Measurements from ENCODE around the gene MED16.

Gene MED16

GRCh38 chr19:927351-927779 lies 34.4 kb upstream of the MED16 start:
- Histone ChIP-seq H3K4me2 (ENCODE audit: insufficient read depth, low read length) (peak overlapping the region; percentile 99), H3K4me3 (ENCODE audit: low read depth in 1 of 2, low read length in 2 of 2) (peak overlapping the region; percentile 99 to 100; a peak in 3 of 4 replicates), H3K9me3 (ENCODE audit: insufficient read depth, low read length, severe bottlenecking) (no peaks in the 10 kb centered on the region), H4K20me1 (ENCODE audit: insufficient read depth, low read length) (peaks cover 22% of the 10 kb centered on the region), H3K9ac (ENCODE audit: low read depth, low read length) (peak overlapping the region; percentile 98), H3K27me3 (ENCODE audit: insufficient read depth, low read length, poor library complexity) (no peaks in the 10 kb centered on the region), H2AFZ (ENCODE audit: low read depth, low read length) (no peak overlapping the region), H3K36me3 (ENCODE audit: insufficient read depth, low read length) (peaks cover 31% of the 10 kb centered on the region), H3K4me1 (ENCODE audit: insufficient read depth, low read length) (peaks cover 27% of the 10 kb centered on the region), H3K79me2 (ENCODE audit: insufficient read depth, low read length) (peaks cover 45% of the 10 kb centered on the region), H3K27ac (ENCODE audit: low read length) (peak overlapping the region; percentile 80)
- no peak for ATAC-seq (ENCODE audit: insufficient read depth, low read depth)
- no peak for DNase-seq
- TF ChIP-seq CTCF (IDR thresholded peaks at IDR 0.05; ENCODE audit: borderline replicate concordance, extremely low read depth, low read length, poor library complexity, severe bottlenecking) (no peak), EZH2 (IDR thresholded peaks at IDR 0.05; ENCODE audit: borderline replicate concordance, low read depth, low read length, severe bottlenecking) (no peak)

- TF ChIP-seq CTCF (IDR thresholded peaks at IDR 0.05; ENCODE audit: borderline replicate concordance, extremely low read depth, low read length, poor library complexity, severe bottlenecking) = no peak
- no peak for TF ChIP-seq EZH2 (IDR thresholded peaks at IDR 0.05; ENCODE audit: borderline replicate concordance, low read depth, low read length, severe bottlenecking)
- peak; percentile 9; the same call in 1 of the 3 replicates for ATAC-seq (ENCODE audit: insufficient read depth, low read depth)
- H3K27me3 ChIP-seq (ENCODE audit: insufficient read depth, low read length, poor library complexity) = no peaks in the 10 kb centered on the region
- peak overlapping the region; percentile 98 for H3K9ac ChIP-seq (ENCODE audit: low read depth, low read length)
- peaks cover 32% of the 10 kb centered on the region for H3K4me1 ChIP-seq (ENCODE audit: insufficient read depth, low read length)
- peaks cover 16% of the 10 kb centered on the region for H4K20me1 ChIP-seq (ENCODE audit: insufficient read depth, low read length)
- H3K27ac ChIP-seq (ENCODE audit: low read length) = peak overlapping the region; percentile 80
- H3K4me3 ChIP-seq (ENCODE audit: low read depth in 1 of 2, low read length in 2 of 2) = peak overlapping the region; percentile 99 to 100
- peaks cover 25% of the 10 kb centered on the region for H3K36me3 ChIP-seq (ENCODE audit: insufficient read depth, low read length)
- peak overlapping the region; percentile 76 for H2AFZ ChIP-seq (ENCODE audit: low read depth, low read length)
- H3K4me2 ChIP-seq (ENCODE audit: insufficient read depth, low read length) = peak overlapping the region; percentile 99
- no peaks in the 10 kb centered on the region for H3K9me3 ChIP-seq (ENCODE audit: insufficient read depth, low read length, severe bottlenecking)
- peak; percentile 71 for DNase-seq
- H3K79me2 ChIP-seq (ENCODE audit: insufficient read depth, low read length) = peaks cover 40% of the 10 kb centered on the region
Measured at GRCh38 chr19:926589-927350, 33.8 kb upstream of the MED16 start.

GRCh38 chr19:926323-926588 lies 33.3 kb upstream of the MED16 start:
- H2AFZ ChIP-seq (ENCODE audit: low read depth, low read length) = peak overlapping the region; percentile 76
- no peaks in the 10 kb centered on the region for H3K27me3 ChIP-seq (ENCODE audit: insufficient read depth, low read length, poor library complexity)
- H3K9me3 ChIP-seq (ENCODE audit: insufficient read depth, low read length, severe bottlenecking) = no peaks in the 10 kb centered on the region
- TF ChIP-seq CTCF (IDR thresholded peaks at IDR 0.05; ENCODE audit: borderline replicate concordance, extremely low read depth, low read length, poor library complexity, severe bottlenecking) (no peak), EZH2 (IDR thresholded peaks at IDR 0.05; ENCODE audit: borderline replicate concordance, low read depth, low read length, severe bottlenecking) (no peak)
- H3K4me3 ChIP-seq (ENCODE audit: low read depth in 1 of 2, low read length in 2 of 2) = peak overlapping the region; percentile 99 to 100
- H3K36me3 ChIP-seq (ENCODE audit: insufficient read depth, low read length) = peaks cover 24% of the 10 kb centered on the region
- peaks cover 36% of the 10 kb centered on the region for H3K4me1 ChIP-seq (ENCODE audit: insufficient read depth, low read length)
- ATAC-seq (ENCODE audit: insufficient read depth, low read depth) = no peak
- peaks cover 15% of the 10 kb centered on the region for H4K20me1 ChIP-seq (ENCODE audit: insufficient read depth, low read length)
- peak overlapping the region; percentile 80 for H3K27ac ChIP-seq (ENCODE audit: low read length)
- peak overlapping the region; percentile 99 for H3K4me2 ChIP-seq (ENCODE audit: insufficient read depth, low read length)
- H3K79me2 ChIP-seq (ENCODE audit: insufficient read depth, low read length) = peaks cover 40% of the 10 kb centered on the region
- DNase-seq = no peak
- H3K9ac ChIP-seq (ENCODE audit: low read depth, low read length) = peak overlapping the region; percentile 98
